SK-N-MC (cell line): ENCODE results near the gene LCOR.

ENCODE experiments used
- EZH2 ChIP-seq: fragments of 200-600 bp; sonication (generic); IDR thresholded peaks from one replicate; pipeline ENCODE4 v1.6.1; 2017; ENCODE audit warnings: antibody characterized with exemption
- POLR2AphosphoS5 ChIP-seq: IDR thresholded peaks from 2 replicates; pipeline ENCODE4 v1.6.1; 2012; ENCODE audit warnings: mild to moderate bottlenecking, low read depth, low read length, borderline replicate concordance

DNA sequence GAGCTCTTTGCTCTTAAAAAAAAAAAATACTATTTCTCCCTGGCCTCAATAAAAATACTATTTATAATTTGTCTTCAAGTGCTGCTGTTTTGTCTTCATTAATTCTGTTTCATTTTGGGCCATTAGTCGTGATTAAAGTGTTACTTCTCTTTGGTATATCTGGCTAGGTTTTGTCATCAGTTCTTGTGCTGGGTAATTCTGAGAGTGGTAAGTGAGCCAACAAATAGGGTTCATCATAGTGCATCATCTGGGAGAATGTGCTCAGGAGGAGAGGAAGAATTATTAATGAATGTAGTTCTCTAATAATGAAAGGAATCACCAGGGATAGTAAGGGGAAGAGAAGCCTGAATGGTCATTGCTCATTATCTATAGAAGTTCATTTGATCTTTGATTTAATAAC, 70.0 kb downstream of the LCOR start:
- TF ChIP-seq POLR2AphosphoS5 (no peak), EZH2 (no peak)
